IMR-90 (cell line): ENCODE data around the gene NR2F2. TPM values are rescaled to one million over a fixed set of nuclear protein-coding genes. Genes with fewer than 3 reads are reported as not detected.

Source experiments
- ATAC-seq: fragments of 200-7000 bp; cut with Tn5 transposase; 2 replicates; pipeline ENCODE4 v1.9.1; 2020; ENCODE audit warnings: low read depth, mild to moderate bottlenecking, moderate library complexity
- BruUV-seq: library from RNA; stranded (reverse); fragments of 400-500 nt; replicated peaks from 2 replicates; lab custom pipeline; 2021; lab: Mats Ljungman, UMichigan
- CTCF ChIA-PET: fragments of 300-600 bp; formaldehyde crosslinking; extraction: SDS; loops from one replicate; lab custom pipeline; 2021; ENCODE audit warnings: antibody characterized with exemption; lab: Yijun Ruan, JAX
- POLR2A ChIA-PET: fragments of 300-600 bp; sonication (Branson Sonifier 250); formaldehyde crosslinking; loops from one replicate; lab custom pipeline; 2022; ENCODE audit warnings: antibody characterized with exemption; ENCODE audit not compliant: unreplicated experiment; lab: Charles Lee
- DNase-seq: peaks from one replicate; pipeline ENCODE4 v3.0.0; 2013
- H2AFZ ChIP-seq: replicated peaks from 2 replicates; pipeline ENCODE3; 2013; ENCODE audit warnings: low read length, mild to moderate bottlenecking; ENCODE audit not compliant: poor library complexity
- H2AK5ac ChIP-seq: 2 replicates; pipeline ENCODE4 v1.6.1; 2013; ENCODE audit warnings: low read depth, low read length, inconsistent platforms
- H2AK9ac ChIP-seq: replicated peaks from 2 replicates; pipeline ENCODE3; 2013; ENCODE audit warnings: mild to moderate bottlenecking, low read depth, low read length, moderate library complexity; ENCODE audit not compliant: poor library complexity
- H2BK120ac ChIP-seq: 2 replicates; pipeline ENCODE4 v1.6.1; 2013; ENCODE audit warnings: low read depth, low read length, inconsistent platforms
- H2BK15ac ChIP-seq: 3 replicates; pipeline ENCODE4 v1.6.1; 2013; ENCODE audit warnings: low read depth, low read length, inconsistent platforms
- H2BK20ac ChIP-seq: 2 replicates; pipeline ENCODE4 v1.6.1; 2013; ENCODE audit warnings: low read depth, mild to moderate bottlenecking, inconsistent platforms, low read length, moderate library complexity
- H2BK5ac ChIP-seq: 2 replicates; pipeline ENCODE4 v1.6.1; 2013; ENCODE audit warnings: mild to moderate bottlenecking, low read depth, low read length, inconsistent platforms; ENCODE audit not compliant: poor library complexity, severe bottlenecking
- H3K14ac ChIP-seq: replicated peaks from 2 replicates; pipeline ENCODE4 v1.6.1; 2013; ENCODE audit warnings: low read depth, low read length, inconsistent platforms
- H3K18ac ChIP-seq: 2 replicates; pipeline ENCODE4 v1.6.1; 2013; ENCODE audit warnings: low read depth, low read length, control low read depth
- H3K23ac ChIP-seq: 2 replicates; pipeline ENCODE4 v1.6.1; 2013; ENCODE audit warnings: low read depth, low read length, inconsistent platforms
- H3K27ac ChIP-seq: 2 replicates; pipeline ENCODE4 v1.5.1; 2013; ENCODE audit warnings: mild to moderate bottlenecking, control low read depth, low read length; ENCODE audit not compliant: insufficient read depth
- H3K27me3 ChIP-seq: 2 replicates; pipeline ENCODE4 v1.6.1; 2013; ENCODE audit warnings: low read length; ENCODE audit not compliant: control insufficient read depth, insufficient read depth
- H3K36me3 ChIP-seq: 2 replicates; pipeline ENCODE4 v1.6.1; 2013; ENCODE audit warnings: low read length, mixed read lengths; ENCODE audit not compliant: control insufficient read depth, insufficient read depth
- H3K4ac ChIP-seq: 2 replicates; pipeline ENCODE4 v1.6.1; 2013; ENCODE audit warnings: low read depth, low read length, inconsistent platforms
- H3K4me1 ChIP-seq: 2 replicates; pipeline ENCODE4 v1.6.1; 2013; ENCODE audit warnings: low read length, mixed read lengths; ENCODE audit not compliant: control insufficient read depth, insufficient read depth
- H3K4me2 ChIP-seq: 2 replicates; pipeline ENCODE4 v1.6.1; 2013; ENCODE audit warnings: low read depth, mild to moderate bottlenecking, control low read depth, low read length, moderate library complexity
- H3K4me3 ChIP-seq: 2 replicates; pipeline ENCODE4 v1.5.1; 2013; ENCODE audit warnings: low read depth, mild to moderate bottlenecking, control low read depth, low read length, moderate library complexity; ENCODE audit not compliant: insufficient read depth
- H3K56ac ChIP-seq: 2 replicates; pipeline ENCODE4 v1.6.1; 2013; ENCODE audit warnings: low read length, inconsistent platforms; ENCODE audit not compliant: insufficient read depth; ENCODE audit errors: extremely low read depth
- H3K79me1 ChIP-seq, 2 experiments: 2 replicates each; pipeline ENCODE4 v1.6.1; 2013; ENCODE audit warnings: low read length in 2 of 2, inconsistent platforms in 1 of 2, low read depth in 1 of 2
- H3K9ac ChIP-seq: 2 replicates; pipeline ENCODE4 v1.6.1; 2013; ENCODE audit warnings: low read depth, low read length, control low read depth
- H3K9me1 ChIP-seq: 2 replicates; pipeline ENCODE4 v1.6.1; 2013; ENCODE audit warnings: low read length, inconsistent platforms; ENCODE audit not compliant: insufficient read depth
- H3K9me3 ChIP-seq: 2 replicates; pipeline ENCODE4 v1.6.1; 2013; ENCODE audit warnings: low read length; ENCODE audit not compliant: control insufficient read depth, insufficient read depth
- H4K20me1 ChIP-seq: 2 replicates; pipeline ENCODE4 v1.6.1; 2013; ENCODE audit warnings: low read length, inconsistent platforms; ENCODE audit not compliant: insufficient read depth
- H4K5ac ChIP-seq: 2 replicates; pipeline ENCODE4 v1.6.1; 2013; ENCODE audit warnings: mild to moderate bottlenecking, low read depth, low read length, control low read depth
- H4K8ac ChIP-seq, 2 experiments: 2 replicates each; pipeline ENCODE4 v1.6.1; 2013; ENCODE audit warnings: low read depth in 2 of 2, low read length in 2 of 2, control low read depth in 1 of 2, inconsistent platforms in 1 of 2
- H4K91ac ChIP-seq: 2 replicates; pipeline ENCODE4 v1.6.1; 2013; ENCODE audit warnings: low read depth, low read length, inconsistent platforms; ENCODE audit not compliant: insufficient read depth
- CHD1 ChIP-seq: IDR thresholded peaks from 2 replicates; pipeline ENCODE4 v1.6.1; 2012; ENCODE audit warnings: low read depth, low read length, improper control_type of control experiment
- MAZ ChIP-seq: IDR thresholded peaks from 2 replicates; pipeline ENCODE4 v1.6.1; 2012; ENCODE audit warnings: low read depth, mild to moderate bottlenecking, low read length, improper control_type of control experiment, moderate library complexity, borderline replicate concordance
- WGBS, 2 experiments: methylation state at CpG; one replicate each; pipeline versions ENCODE4 v1.1.5 to v1.1.7; 2013; ENCODE audit warnings: missing lambda C conversion rate in 2 of 2; ENCODE audit not compliant: insufficient read length in 1 of 2; ENCODE audit errors: extremely low coverage in 2 of 2; 5-methylcytosine and 5-hydroxymethylcytosine counted together
- dilution Hi-C: fragments of 300-500 bp; cut with HindIII; formaldehyde crosslinking; loops from one replicate; pipeline ENCODE4 v1.14.3; 2018; ENCODE audit warnings: low sequenced_read_pairs; ENCODE audit not compliant: unreplicated experiment
- in situ Hi-C: fragments of 300-500 bp; cut with MboI; formaldehyde crosslinking; loops from 3 replicates; pipeline ENCODE4 v1.14.3; 2019; ENCODE audit warnings: low sequenced_read_pairs, inconsistent platforms, mixed read lengths
- intact Hi-C: fragments of 100-400 bp; cut with micrococcal nuclease; formaldehyde crosslinking; loops from 2 replicates; pipeline ENCODE4 v1.10.0; 2022
- polyA plus RNA-seq, 3 experiments: library from polyadenylated mRNA; depleted of rRNA; stranded (reverse); fragments of >200 nt; gene quantifications; 2 replicates each; pipeline ENCODE4 v1.2.3, GENCODE V29; 2012; ENCODE audit warnings: low replicate concordance in 1 of 3
- total RNA-seq: library from RNA; depleted of rRNA; stranded (reverse); fragments of >200 nt; gene quantifications from 2 replicates; pipeline ENCODE4 v1.2.3, GENCODE V29; 2012

The NR2F2 gene
- total and polyA plus RNA-seq, 2 of the 4 experiments (the other 2 are of a cell fraction) = 20.3 to 161 TPM

DNA sequence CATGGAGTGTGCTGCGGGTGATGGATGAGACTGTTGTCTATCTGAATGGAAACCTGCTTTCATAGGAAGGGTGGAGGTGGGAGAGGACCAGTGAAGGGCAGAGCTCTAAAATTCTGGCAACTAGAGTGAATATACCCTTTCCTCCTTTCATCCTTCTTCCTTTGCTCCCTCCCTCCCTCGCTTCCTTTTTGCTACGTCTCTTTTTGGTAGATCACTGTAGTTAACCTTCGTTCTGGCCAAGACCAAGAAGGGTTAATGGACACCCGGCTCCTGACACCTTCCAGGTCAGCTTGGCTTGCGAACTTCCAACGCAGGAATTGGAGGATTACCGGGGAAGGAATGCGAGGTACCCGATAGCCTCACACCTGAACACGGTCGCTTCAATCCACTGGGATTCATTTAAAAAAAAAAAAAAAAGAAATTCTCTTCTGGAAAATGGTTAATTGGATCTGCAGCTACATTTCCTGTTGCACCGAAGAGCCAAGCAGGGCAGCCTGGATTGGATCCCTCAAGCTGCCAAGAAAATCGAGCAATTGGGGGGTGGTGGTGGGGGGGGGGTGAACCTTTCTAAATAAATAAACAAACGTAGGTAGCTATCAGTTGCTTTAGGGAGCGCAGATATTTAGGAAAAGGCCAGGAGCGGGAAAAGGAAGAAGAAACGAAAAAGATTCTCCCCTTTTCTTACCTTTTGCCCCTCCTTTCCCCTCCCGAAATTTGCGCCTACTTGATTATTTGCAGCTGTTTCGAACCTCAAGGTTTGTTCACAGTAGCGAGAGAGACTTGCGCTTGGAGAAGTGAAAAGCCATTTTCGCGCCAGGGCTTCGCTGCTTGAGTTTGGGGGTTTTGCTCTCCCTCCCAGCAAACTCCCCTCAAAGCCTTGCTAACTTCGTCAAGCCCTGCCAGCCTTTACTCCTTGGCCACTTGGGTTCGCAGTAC lies 9.5 kb upstream of the NR2F2 start:
- no peak overlapping the region for H4K91ac ChIP-seq
- H3K9ac ChIP-seq = no peak overlapping the region
- no peaks in the 10 kb centered on the region for H3K27me3 ChIP-seq
- no peak overlapping the region for H3K4me3 ChIP-seq
- TF ChIP-seq CHD1 (no peak), MAZ (no peak)
- peak overlapping the region; percentile 15; the same call in 1 of the 2 replicates for H3K4ac ChIP-seq
- H3K4me1 ChIP-seq = peaks cover 13% of the 10 kb centered on the region
- in situ Hi-C loops (no loop called here), intact Hi-C loops (loop anchor here (10.0 kb wide), 3 partner anchors 466 to 666 kb away; no protein-coding TSS in a partner anchor), dilution Hi-C loops (no loop called here)
- H2BK120ac ChIP-seq = no peak overlapping the region; the same call in 1 of the 2 replicates
- peak overlapping the region; percentile 75 for H2AK9ac ChIP-seq
- no TSS peak for BruUV-seq
- POLR2A ChIA-PET = interaction anchor here (0.6 kb wide), 1 partner anchor 812 kb away, joined by 4 read pairs; no protein-coding TSS in a partner anchor
- peak overlapping the region; percentile 24; the same call in 1 of the 2 replicates for H2AK5ac ChIP-seq
- ATAC-seq (no peak), DNase-seq (no peak)
- H4K5ac ChIP-seq = no peak overlapping the region
- H2BK20ac ChIP-seq = no peak overlapping the region
- H3K18ac ChIP-seq = no peak overlapping the region
- H3K27ac ChIP-seq = no peak overlapping the region
- H4K20me1 ChIP-seq = no peaks in the 10 kb centered on the region
- 0 out of 2 replicates have a peak, but pooled peaks cover 2% of the 10 kb centered on the region for H3K36me3 ChIP-seq
- WGBS, 2 experiments = 49% methylated on average over 2 of the region's 28 CpGs; no CpG with 5 or more reads in 1 of the 2 experiments
- H3K79me1 ChIP-seq = peaks cover 10 to 44% of the 10 kb centered on the region in 2 experiments
- no peaks in the 10 kb centered on the region for H3K9me3 ChIP-seq
- no peaks in the 10 kb centered on the region for H3K9me1 ChIP-seq
- CTCF ChIA-PET = interaction anchor here (0.7 kb wide), 1 partner anchor 72 kb away, joined by 3 read pairs; no protein-coding TSS in a partner anchor
- no peak overlapping the region for H2BK15ac ChIP-seq
- H3K4me2 ChIP-seq = no peak overlapping the region
- H2BK5ac ChIP-seq = no peak overlapping the region
- no peak overlapping the region for H3K56ac ChIP-seq
- H4K8ac ChIP-seq = peak overlapping the region; percentile 51 to 82; a peak in 3 of 4 replicates
- H3K23ac ChIP-seq = no peak overlapping the region
- no peak overlapping the region for H3K14ac ChIP-seq
- peak overlapping the region; percentile 88 for H2AFZ ChIP-seq
